Measurements from ENCODE around the gene AVPR1A. TPM values are rescaled to one million over a fixed set of nuclear protein-coding genes. Genes with fewer than 3 reads are reported as not detected.

The AVPR1A gene
- total and polyA plus RNA-seq, 12 donors = 0.66 to 3.3 (median 1.5) TPM

GRCh38 chr12:63095369-63095980 is 55.5 kb downstream of the AVPR1A start:
- DNase-seq = no peak
- H3K4me1 ChIP-seq = no peaks in the 10 kb centered on the region
- 96 to 97% methylated on average over 7 of the region's 7 CpGs for WGBS, 2 donors

DNA sequence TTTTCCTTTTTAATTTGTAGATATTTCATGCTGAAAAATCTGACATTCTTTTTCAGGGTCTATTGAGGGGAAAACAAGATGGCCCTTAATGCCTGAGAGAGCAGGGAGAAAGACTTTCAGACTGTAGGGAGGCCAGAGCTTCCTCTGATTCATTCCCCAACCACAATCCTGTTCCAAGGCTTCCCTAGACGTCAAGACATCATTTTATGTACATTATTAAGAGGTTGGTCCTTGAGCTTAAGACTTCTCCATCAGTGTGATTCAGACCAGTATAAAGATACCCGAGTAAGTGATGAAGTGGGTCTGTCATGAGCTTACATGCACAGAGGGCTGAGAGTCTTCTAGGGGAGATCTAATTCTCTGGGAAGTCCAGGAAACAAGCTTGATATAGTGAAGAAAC is 57.3 kb downstream of the AVPR1A start:
- Histone ChIP-seq H3K4me3 (no peak overlapping the region), H3K36me3 (no peaks in the 10 kb centered on the region), H3K9me3 (no peaks in the 10 kb centered on the region), H3K4me1 (no peaks in the 10 kb centered on the region), H3K27ac (no peak overlapping the region), H3K27me3 (peaks cover 0 to 19% (median 0%) of the 10 kb centered on the region in 7 donors)
- no peak for TF ChIP-seq CTCF (IDR thresholded peaks at IDR 0.05)
- DNase-seq (no peak), ATAC-seq (no peak)
- WGBS, 2 donors = 52 to 58% methylated on average over 2 of the region's 2 CpGs
- intact Hi-C loops (cut with DNase I) = no loop called here

More at GRCh38 chr12:63095369-63095980, 55.5 kb downstream of the AVPR1A start:
- no peak for ATAC-seq
- H3K36me3 ChIP-seq = no peaks in the 10 kb centered on the region
- no peaks in the 10 kb centered on the region for H3K9me3 ChIP-seq
- intact Hi-C loops (cut with DNase I) = loop anchor here in 1 of 10 donors (5.0 kb wide), 1 partner anchor 707 kb away; no protein-coding TSS in a partner anchor
- no peak overlapping the region for H3K4me3 ChIP-seq
- no peak overlapping the region for H3K27ac ChIP-seq
- H3K27me3 ChIP-seq = peaks cover 0 to 16% (median 0%) of the 10 kb centered on the region in 7 donors
- no peak for TF ChIP-seq CTCF (IDR thresholded peaks at IDR 0.05)

GRCh38 chr12:63093084-63093483 is 57.9 kb downstream of the AVPR1A start:
- H3K27me3 ChIP-seq = peaks cover 0 to 19% (median 0%) of the 10 kb centered on the region in 7 donors
- no peak overlapping the region for H3K27ac ChIP-seq
- H3K36me3 ChIP-seq = no peaks in the 10 kb centered on the region
- intact Hi-C loops (cut with DNase I) = no loop called here
- H3K4me3 ChIP-seq = no peak overlapping the region
- WGBS, 2 donors = 88 to 94% methylated on average over 2 of the region's 2 CpGs
- no peak for TF ChIP-seq CTCF (IDR thresholded peaks at IDR 0.05)
- DNase-seq = no peak
- no peaks in the 10 kb centered on the region for H3K9me3 ChIP-seq
- no peaks in the 10 kb centered on the region for H3K4me1 ChIP-seq
- ATAC-seq = no peak

Other genes starting within 250 kb of the AVPR1A start
- gene PPM1H, start 216.1 kb downstream of the AVPR1A start, total RNA-seq = 1 to 10 TPM; 4.4 to 7.1 (median 5.5) TPM
- 1 to 10 TPM in 1 of 2 donors, under 1 TPM in 1; 0.62 to 1.5 TPM for gene PPM1H, start 216.1 kb downstream of the AVPR1A start, polyA plus RNA-seq